ENCODE data around the gene NOTCH2NLA.
"Not testable (repeated sequence)": the region's sequence is repeated elsewhere in the genome, so short reads cannot be mapped to it uniquely, and the experiment has no call there.

The NOTCH2NLA gene

DNA sequence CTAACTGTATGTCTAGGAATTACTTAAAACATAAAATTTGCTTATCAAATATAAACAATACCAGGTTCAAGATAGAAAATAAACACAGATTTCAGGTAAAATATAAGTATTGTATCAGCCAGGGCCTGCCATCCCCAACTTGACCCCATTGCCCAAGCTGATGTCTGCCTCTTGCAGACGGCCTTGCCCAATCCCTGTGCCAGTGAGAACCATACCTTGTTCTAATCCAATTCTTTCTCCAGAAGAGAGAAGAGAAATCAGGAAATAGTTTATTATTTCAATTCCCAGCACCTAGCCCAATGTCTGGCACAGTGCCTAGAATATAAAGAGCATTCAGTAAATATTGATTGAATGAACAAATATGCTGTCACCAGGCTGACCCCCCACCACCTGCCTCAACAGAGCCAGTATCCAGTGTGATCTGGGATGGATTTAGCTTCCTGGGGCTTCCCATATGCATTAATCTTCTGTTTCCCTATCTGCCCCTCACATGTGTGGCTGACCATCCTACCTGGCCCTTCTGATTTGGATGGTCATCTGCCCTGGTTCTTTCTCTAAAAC, 29.3 kb upstream of the NOTCH2NLA start:
- H3K9me3 ChIP-seq (ENCODE audit: insufficient read depth, low read length); H3K4me1 ChIP-seq (ENCODE audit: insufficient read depth, insufficient read length); H3K36me3 ChIP-seq (ENCODE audit: insufficient read depth, insufficient read length, low read length); DNase-seq (ENCODE audit: low read depth, low spot score); H3K27me3 ChIP-seq (ENCODE audit: insufficient read depth, insufficient read length); H3K4me3 ChIP-seq (ENCODE audit: insufficient read length, low read depth); H3K9ac ChIP-seq (ENCODE audit: insufficient read length, low read depth): not testable (repeated sequence)

DNA sequence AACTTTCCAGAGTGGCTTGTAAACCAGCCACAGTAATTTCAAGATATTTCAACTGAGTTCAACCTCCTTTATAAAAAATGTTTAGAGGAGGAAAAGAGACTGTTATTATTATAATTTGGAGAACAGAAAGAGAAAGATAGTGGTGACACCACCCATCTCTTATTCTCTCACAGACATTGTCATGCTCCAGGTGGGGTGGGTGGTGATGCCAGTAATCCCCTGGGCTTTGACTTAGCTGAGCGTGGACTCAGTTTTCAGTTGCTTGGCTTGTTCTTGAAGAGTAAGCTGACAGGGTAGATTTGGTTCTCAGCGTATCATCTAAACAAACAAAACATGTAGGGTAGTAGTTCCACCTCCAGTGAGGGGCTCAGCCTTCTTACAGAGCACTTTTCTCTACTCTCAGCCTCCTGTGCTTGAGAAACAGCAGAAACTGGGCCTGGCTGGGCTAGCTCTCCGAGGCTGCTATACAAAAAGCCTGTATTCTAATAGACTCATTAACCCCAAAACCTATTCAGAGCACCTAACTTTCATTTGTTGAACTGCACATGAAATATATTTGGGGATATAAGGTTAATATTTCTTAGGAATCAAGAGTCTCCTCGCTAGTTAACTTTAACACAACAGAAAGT, 25.9 kb upstream of the NOTCH2NLA start:
- DNase-seq (ENCODE audit: low read depth, low spot score); H3K27me3 ChIP-seq (ENCODE audit: insufficient read depth, insufficient read length); H3K4me3 ChIP-seq (ENCODE audit: insufficient read length, low read depth); H3K9me3 ChIP-seq (ENCODE audit: insufficient read depth, low read length); H3K9ac ChIP-seq (ENCODE audit: insufficient read length, low read depth); H3K4me1 ChIP-seq (ENCODE audit: insufficient read depth, insufficient read length); H3K36me3 ChIP-seq (ENCODE audit: insufficient read depth, insufficient read length, low read length): not testable (repeated sequence)

- not testable (repeated sequence) for DNase-seq (ENCODE audit: low read depth, low spot score); H3K36me3 ChIP-seq (ENCODE audit: insufficient read depth, insufficient read length, low read length); H3K9me3 ChIP-seq (ENCODE audit: insufficient read depth, low read length); H3K9ac ChIP-seq (ENCODE audit: insufficient read length, low read depth); H3K4me3 ChIP-seq (ENCODE audit: insufficient read length, low read depth); H3K27me3 ChIP-seq (ENCODE audit: insufficient read depth, insufficient read length); H3K4me1 ChIP-seq (ENCODE audit: insufficient read depth, insufficient read length)
These were observed 24.5 kb upstream of the NOTCH2NLA start for GRCh38 chr1:146253249-146253855.

DNA sequence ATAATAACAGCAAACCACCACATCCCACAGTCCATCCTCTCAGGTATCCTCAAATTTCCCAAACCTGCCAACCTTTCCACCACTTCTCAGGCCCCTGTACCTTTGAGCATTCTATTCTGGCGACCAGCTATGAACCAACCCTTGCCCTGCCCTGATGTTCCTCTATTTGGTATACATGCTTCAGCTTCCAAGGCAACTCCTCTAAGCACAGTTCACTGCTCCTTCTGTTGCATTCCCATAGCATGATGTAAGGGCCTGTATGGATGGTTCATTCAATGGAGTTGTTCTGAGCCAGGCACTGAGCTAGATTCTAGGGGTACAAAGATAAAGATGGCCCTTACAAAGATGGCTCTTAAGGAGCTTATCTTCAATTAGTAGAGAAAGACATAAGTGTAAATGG, 22.7 kb upstream of the NOTCH2NLA start:
- H3K9me3 ChIP-seq (ENCODE audit: insufficient read depth, low read length); H3K9ac ChIP-seq (ENCODE audit: insufficient read length, low read depth); H3K36me3 ChIP-seq (ENCODE audit: insufficient read depth, insufficient read length, low read length); H3K4me1 ChIP-seq (ENCODE audit: insufficient read depth, insufficient read length); DNase-seq (ENCODE audit: low read depth, low spot score); H3K4me3 ChIP-seq (ENCODE audit: insufficient read length, low read depth); H3K27me3 ChIP-seq (ENCODE audit: insufficient read depth, insufficient read length): not testable (repeated sequence)

- not testable (repeated sequence) for H3K4me3 ChIP-seq (ENCODE audit: insufficient read length, low read depth); DNase-seq (ENCODE audit: low read depth, low spot score)
These were observed 19.8 kb upstream of the NOTCH2NLA start for GRCh38 chr1:146248643-146249042.

GRCh38 chr1:146236626-146237025, 7.8 kb upstream of the NOTCH2NLA start:
- H3K9me3 ChIP-seq (ENCODE audit: insufficient read depth, low read length); DNase-seq (ENCODE audit: low read depth, low spot score); H3K27me3 ChIP-seq (ENCODE audit: insufficient read depth, insufficient read length); H3K4me1 ChIP-seq (ENCODE audit: insufficient read depth, insufficient read length); H3K9ac ChIP-seq (ENCODE audit: insufficient read length, low read depth); H3K4me3 ChIP-seq (ENCODE audit: insufficient read length, low read depth); H3K36me3 ChIP-seq (ENCODE audit: insufficient read depth, insufficient read length, low read length): not testable (repeated sequence)

More at GRCh38 chr1:146248643-146249042, 19.8 kb upstream of the NOTCH2NLA start:
- not testable (repeated sequence) for H3K4me1 ChIP-seq (ENCODE audit: insufficient read depth, insufficient read length); H3K36me3 ChIP-seq (ENCODE audit: insufficient read depth, insufficient read length, low read length); H3K9ac ChIP-seq (ENCODE audit: insufficient read length, low read depth); H3K27me3 ChIP-seq (ENCODE audit: insufficient read depth, insufficient read length); H3K9me3 ChIP-seq (ENCODE audit: insufficient read depth, low read length)

GRCh38 chr1:146236026-146236601, 7.3 kb upstream of the NOTCH2NLA start:
- H3K9ac ChIP-seq (ENCODE audit: insufficient read length, low read depth); H3K27me3 ChIP-seq (ENCODE audit: insufficient read depth, insufficient read length); H3K36me3 ChIP-seq (ENCODE audit: insufficient read depth, insufficient read length, low read length): not testable (repeated sequence)

GRCh38 chr1:146228144-146228682, 608 bp downstream of the NOTCH2NLA start:
- peak overlapping the region; percentile 49 for H3K4me3 ChIP-seq (ENCODE audit: insufficient read length, low read depth)
- not testable (repeated sequence) for DNase-seq (ENCODE audit: low read depth, low spot score); H3K4me1 ChIP-seq (ENCODE audit: insufficient read depth, insufficient read length); H3K9me3 ChIP-seq (ENCODE audit: insufficient read depth, low read length); H3K9ac ChIP-seq (ENCODE audit: insufficient read length, low read depth); H3K36me3 ChIP-seq (ENCODE audit: insufficient read depth, insufficient read length, low read length); H3K27me3 ChIP-seq (ENCODE audit: insufficient read depth, insufficient read length)

More at GRCh38 chr1:146236026-146236601, 7.3 kb upstream of the NOTCH2NLA start:
- not testable (repeated sequence) for H3K4me3 ChIP-seq (ENCODE audit: insufficient read length, low read depth); DNase-seq (ENCODE audit: low read depth, low spot score); H3K4me1 ChIP-seq (ENCODE audit: insufficient read depth, insufficient read length); H3K9me3 ChIP-seq (ENCODE audit: insufficient read depth, low read length)

GRCh38 chr1:146174531-146174930, 54.3 kb downstream of the NOTCH2NLA start:
- not testable (repeated sequence) for H3K4me1 ChIP-seq (ENCODE audit: insufficient read depth, insufficient read length); H3K36me3 ChIP-seq (ENCODE audit: insufficient read depth, insufficient read length, low read length); H3K4me3 ChIP-seq (ENCODE audit: insufficient read length, low read depth); H3K27me3 ChIP-seq (ENCODE audit: insufficient read depth, insufficient read length); DNase-seq (ENCODE audit: low read depth, low spot score); H3K9ac ChIP-seq (ENCODE audit: insufficient read length, low read depth); H3K9me3 ChIP-seq (ENCODE audit: insufficient read depth, low read length)

- H3K36me3 ChIP-seq (ENCODE audit: insufficient read depth, insufficient read length, low read length); H3K27me3 ChIP-seq (ENCODE audit: insufficient read depth, insufficient read length); H3K4me1 ChIP-seq (ENCODE audit: insufficient read depth, insufficient read length); DNase-seq (ENCODE audit: low read depth, low spot score); H3K9ac ChIP-seq (ENCODE audit: insufficient read length, low read depth); H3K9me3 ChIP-seq (ENCODE audit: insufficient read depth, low read length); H3K4me3 ChIP-seq (ENCODE audit: insufficient read length, low read depth): not testable (repeated sequence)
These were observed 61.1 kb downstream of the NOTCH2NLA start for GRCh38 chr1:146167740-146168139.

GRCh38 chr1:146167273-146167672, 61.5 kb downstream of the NOTCH2NLA start:
- not testable (repeated sequence) for H3K36me3 ChIP-seq (ENCODE audit: insufficient read depth, insufficient read length, low read length); H3K9ac ChIP-seq (ENCODE audit: insufficient read length, low read depth); DNase-seq (ENCODE audit: low read depth, low spot score); H3K4me1 ChIP-seq (ENCODE audit: insufficient read depth, insufficient read length); H3K27me3 ChIP-seq (ENCODE audit: insufficient read depth, insufficient read length); H3K9me3 ChIP-seq (ENCODE audit: insufficient read depth, low read length); H3K4me3 ChIP-seq (ENCODE audit: insufficient read length, low read depth)

DNA sequence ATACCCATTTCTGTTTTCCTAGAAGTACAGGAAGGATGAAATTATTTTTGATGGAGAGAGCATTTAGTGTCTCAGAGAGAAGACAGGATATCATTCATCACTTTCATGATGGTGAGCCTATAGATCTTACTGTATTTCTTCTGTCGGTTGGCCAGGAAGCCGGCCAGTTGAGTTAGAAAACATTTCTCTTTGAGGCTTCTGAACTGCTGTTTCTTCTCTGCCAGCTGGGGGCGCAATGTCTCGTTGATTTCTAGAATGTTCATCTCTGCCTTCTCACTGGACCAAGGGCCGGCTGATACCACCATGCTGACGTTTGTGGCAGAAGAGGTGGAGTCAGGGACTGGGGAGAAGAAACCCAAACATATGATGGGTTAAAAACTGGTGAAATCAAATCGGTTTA, 84.4 kb downstream of the NOTCH2NLA start, which contains the start of gene NBPF10:
Gene NBPF10 (minus strand): TSS at position 340 of the 400 bp plus-strand sequence. CDS start 35 bp downstream, at position 305.
- not testable (repeated sequence) for H3K27me3 ChIP-seq (ENCODE audit: insufficient read depth, insufficient read length); DNase-seq (ENCODE audit: low read depth, low spot score); H3K4me1 ChIP-seq (ENCODE audit: insufficient read depth, insufficient read length); H3K9me3 ChIP-seq (ENCODE audit: insufficient read depth, low read length); H3K9ac ChIP-seq (ENCODE audit: insufficient read length, low read depth); H3K4me3 ChIP-seq (ENCODE audit: insufficient read length, low read depth); H3K36me3 ChIP-seq (ENCODE audit: insufficient read depth, insufficient read length, low read length)
